Right lung (tissue), 5 donors: Measurements from ENCODE around the gene GSTO2. TPM values are rescaled to one million over a fixed set of nuclear protein-coding genes. Genes with fewer than 3 reads are reported as not detected.
A peak's percentile ranks its signal among the peaks of the same experiment; 100 is the strongest.

Experiments used
- DNase-seq, 2 donors: peaks; one replicate each; pipeline ENCODE4 v3.0.0-alpha.2; 2013
- polyA plus RNA-seq, 5 donors: library from polyadenylated mRNA; unstranded; fragments of 120-200 nt; gene quantifications; one replicate each; pipeline versions ENCODE4 v1.2.1 to v1.2.3, GENCODE V29; 2013; ENCODE audit warnings: inconsistent platforms in 1 of 5, low replicate concordance in 1 of 5; ENCODE audit not compliant: insufficient read length in 5 of 5, insufficient read depth in 1 of 5

GSTO2 gene
- polyA plus RNA-seq, 5 donors = 21.9 to 32.2 (median 27.3) TPM

- DNase-seq = peak; percentile 89 to 90
Measured at GRCh38 chr10:104337985-104338735, 69.2 kb downstream of the GSTO2 start, which contains the start of gene ITPRIP. TSS of gene ITPRIP (minus strand) at chr10:104338465. CDS start at chr10:104316051, 22,414 bp downstream.

GRCh38 chr10:104339469-104340110 lies 70.6 kb downstream of the GSTO2 start:
- DNase-seq = peak; percentile 92 to 94

- DNase-seq = no peak
Measured at GRCh38 chr10:104340111-104340526, 71.1 kb downstream of the GSTO2 start.

- no peak for DNase-seq
Measured at GRCh38 chr10:104340641-104341040, 71.7 kb downstream of the GSTO2 start.

- DNase-seq = no peak
Measured at GRCh38 chr10:104342941-104343411, 74.0 kb downstream of the GSTO2 start.

- no peak for DNase-seq
Measured at GRCh38 chr10:104344219-104344618, 75.2 kb downstream of the GSTO2 start.

GRCh38 chr10:104345515-104345914 lies 76.5 kb downstream of the GSTO2 start:
- no peak for DNase-seq

- DNase-seq = no peak
Measured at GRCh38 chr10:104345941-104346340, 77.0 kb downstream of the GSTO2 start.

GRCh38 chr10:104347295-104348045 lies 78.5 kb downstream of the GSTO2 start:
- DNase-seq = no peak

- no peak for DNase-seq
Measured at GRCh38 chr10:104348601-104349000, 79.6 kb downstream of the GSTO2 start.

- DNase-seq = peak in 1 of 2 donors; percentile 51
Measured at GRCh38 chr10:104349623-104350126, 80.7 kb downstream of the GSTO2 start.

GRCh38 chr10:104350127-104350635 lies 81.2 kb downstream of the GSTO2 start:
- DNase-seq = peak; percentile 54 to 55

GRCh38 chr10:104351061-104351702 lies 82.2 kb downstream of the GSTO2 start:
- no peak for DNase-seq

GRCh38 chr10:104351919-104352318 lies 82.9 kb downstream of the GSTO2 start:
- DNase-seq = no peak

GRCh38 chr10:104353325-104354048 lies 84.5 kb downstream of the GSTO2 start, which contains the start of gene CFAP58:
TSS of gene CFAP58 (plus strand) at chr10:104353833. CDS start at chr10:104353898, 65 bp downstream.
- DNase-seq = peak; percentile 90 to 92

Other genes starting within 250 kb of the GSTO2 start
- 1 to 10 TPM in 1 of 5 donors, under 1 TPM in 4; 0.82 to 1.5 (median 0.85) TPM for gene COL17A1, start 183.3 kb upstream of the GSTO2 start, polyA plus RNA-seq
- 10 to 100 TPM in 4 of 5 donors, 1 to 10 TPM in 1; 8.9 to 15.0 (median 10.9) TPM for gene SFR1, start 147.0 kb upstream of the GSTO2 start, polyA plus RNA-seq
- 10 to 100 TPM; 10.1 to 25.6 (median 16.5) TPM for gene CFAP43, start 36.8 kb upstream of the GSTO2 start, polyA plus RNA-seq
- 100 to 1,000 TPM in 1 of 5 donors, 10 to 100 TPM in 4; 70.0 to 103 (median 94.1) TPM for gene GSTO1, start 14.3 kb upstream of the GSTO2 start, polyA plus RNA-seq
- 10 to 100 TPM; 12.8 to 18.4 (median 17.2) TPM for gene ITPRIP, start 69.3 kb downstream of the GSTO2 start, polyA plus RNA-seq
- gene CFAP58, start 84.6 kb downstream of the GSTO2 start, polyA plus RNA-seq = 1 to 10 TPM; 1.6 to 2.9 (median 1.6) TPM